ENCODE measurements around the gene ARFGEF3. TPM values are rescaled to one million over a fixed set of nuclear protein-coding genes. Genes with fewer than 3 reads are reported as not detected.
A peak's percentile ranks its signal among the peaks of the same experiment; 100 is the strongest.

Gene ARFGEF3
- total RNA-seq, 2 donors from 2014 or later: 1.7 to 3.7 TPM

- Histone ChIP-seq H3K27me3 (no peaks in the 10 kb centered on the region), H3K4me3 (no peak overlapping the region), H3K4me1 (no peaks in the 10 kb centered on the region), H3K27ac (no peak overlapping the region), H3K36me3 (no peaks in the 10 kb centered on the region), H3K9me3 (peaks cover 0 to 3% of the 10 kb centered on the region in 2 donors)
- no peak for DNase-seq (ENCODE audit: low spot score)
- no peak for TF ChIP-seq CTCF (IDR thresholded peaks at IDR 0.05)
Measured at GRCh38 chr6:138371452-138371711, 209.6 kb downstream of the ARFGEF3 start.

GRCh38 chr6:138371720-138372119 is 210.0 kb downstream of the ARFGEF3 start:
- Histone ChIP-seq H3K27me3 (no peaks in the 10 kb centered on the region), H3K4me3 (no peak overlapping the region), H3K36me3 (no peaks in the 10 kb centered on the region), H3K4me1 (no peaks in the 10 kb centered on the region), H3K27ac (no peak overlapping the region), H3K9me3 (peaks cover 0 to 3% of the 10 kb centered on the region in 2 donors)
- no peak for DNase-seq (ENCODE audit: low spot score)
- no peak for TF ChIP-seq CTCF (IDR thresholded peaks at IDR 0.05)

GRCh38 chr6:138372711-138373463 is 211.1 kb downstream of the ARFGEF3 start:
- no peak for DNase-seq (ENCODE audit: low spot score)
- Histone ChIP-seq H3K27me3 (no peaks in the 10 kb centered on the region), H3K4me3 (no peak overlapping the region), H3K27ac (no peak overlapping the region), H3K36me3 (no peaks in the 10 kb centered on the region), H3K4me1 (no peaks in the 10 kb centered on the region), H3K9me3 (peaks cover 0 to 3% of the 10 kb centered on the region in 2 donors)
- TF ChIP-seq CTCF (IDR thresholded peaks at IDR 0.05): peak in 1 of 2 donors; percentile 16

- Histone ChIP-seq H3K4me1 (no peaks in the 10 kb centered on the region), H3K27me3 (no peaks in the 10 kb centered on the region), H3K4me3 (no peak overlapping the region), H3K36me3 (no peaks in the 10 kb centered on the region), H3K9me3 (no peaks in the 10 kb centered on the region), H3K27ac (no peak overlapping the region)
- TF ChIP-seq CTCF (IDR thresholded peaks at IDR 0.05): no peak
- DNase-seq (ENCODE audit: low spot score): no peak
Measured at GRCh38 chr6:138374230-138374629, 212.5 kb downstream of the ARFGEF3 start.

- Histone ChIP-seq H3K27ac (no peak overlapping the region), H3K4me3 (no peak overlapping the region), H3K36me3 (no peaks in the 10 kb centered on the region), H3K9me3 (no peaks in the 10 kb centered on the region), H3K4me1 (no peaks in the 10 kb centered on the region), H3K27me3 (no peaks in the 10 kb centered on the region)
- no peak for DNase-seq (ENCODE audit: low spot score)
- no peak for TF ChIP-seq CTCF (IDR thresholded peaks at IDR 0.05)
Measured at GRCh38 chr6:138374815-138375214, 213.1 kb downstream of the ARFGEF3 start.

GRCh38 chr6:138377042-138377441 is 215.3 kb downstream of the ARFGEF3 start:
- no peaks in the 10 kb centered on the region for H3K36me3 ChIP-seq
- H3K27me3 ChIP-seq: no peaks in the 10 kb centered on the region
- no peak overlapping the region for H3K4me3 ChIP-seq
- no peaks in the 10 kb centered on the region for H3K4me1 ChIP-seq
- TF ChIP-seq CTCF (IDR thresholded peaks at IDR 0.05): no peak
- H3K9me3 ChIP-seq: no peaks in the 10 kb centered on the region
- no peak overlapping the region for H3K27ac ChIP-seq
- no peak for DNase-seq (ENCODE audit: low spot score)

Data from right atrium auricular region (tissue), 2 donors.